ENCODE data around the gene RGS1. TPM values are rescaled to one million over a fixed set of nuclear protein-coding genes. Genes with fewer than 3 reads are reported as not detected.

Gene RGS1
- total RNA-seq, 1 experiment from 2014 or later = not detected

GRCh38 chr1:192561301-192561700 lies 14.3 kb upstream of the RGS1 start:
- BruUV-seq (replicated peaks) = no TSS peak
- TF ChIP-seq TCF7L2 (IDR thresholded peaks at IDR 0.05; ENCODE audit: low read depth, low read length) (no peak), REST (IDR thresholded peaks at IDR 0.05; ENCODE audit: insufficient read depth in 1 of 2, low read depth in 2 of 2, low read length in 1 of 2) (no peak), SIN3A (IDR thresholded peaks at IDR 0.05; ENCODE audit: borderline replicate concordance, insufficient read depth, low read depth, low read length) (no peak)
- Histone ChIP-seq H3K4me3 (ENCODE audit: low read depth in 2 of 2, low read length in 2 of 2) (no peak overlapping the region), H3K27me3 (ENCODE audit: control insufficient read depth, insufficient read depth, low read length) (no peaks in the 10 kb centered on the region), H3K4me1 (ENCODE audit: control insufficient read depth, insufficient read depth, low read length) (no peaks in the 10 kb centered on the region), H3K36me3 (ENCODE audit: control insufficient read depth, insufficient read depth, low read length) (no peaks in the 10 kb centered on the region), H3K9me3 (ENCODE audit: control insufficient read depth, insufficient read depth, low read depth, low read length) (no peaks in the 10 kb centered on the region), H3K27ac (ENCODE audit: low read length) (no peak overlapping the region)
- POLR2A ChIA-PET = no interaction called here
- ATAC-seq (no peak), DNase-seq (ENCODE audit: low read depth, low spot score) (no peak)
- in situ Hi-C loops (cut with HindIII; ENCODE audit: low pct_unique_long_range_greater_than_20kb, low sequenced_read_pairs) = no loop called here
- intact Hi-C loops (cut with micrococcal nuclease; ENCODE audit: unreplicated experiment) = no loop called here
- CTCF ChIA-PET = no interaction called here

- Histone ChIP-seq H3K9me3 (ENCODE audit: control insufficient read depth, insufficient read depth, low read depth, low read length) (no peaks in the 10 kb centered on the region), H3K4me3 (ENCODE audit: low read depth in 2 of 2, low read length in 2 of 2) (no peak overlapping the region), H3K36me3 (ENCODE audit: control insufficient read depth, insufficient read depth, low read length) (no peaks in the 10 kb centered on the region), H3K4me1 (ENCODE audit: control insufficient read depth, insufficient read depth, low read length) (no peaks in the 10 kb centered on the region), H3K27ac (ENCODE audit: low read length) (no peak overlapping the region), H3K27me3 (ENCODE audit: control insufficient read depth, insufficient read depth, low read length) (no peaks in the 10 kb centered on the region)
- POLR2A ChIA-PET = no interaction called here
- in situ Hi-C loops (cut with HindIII; ENCODE audit: low pct_unique_long_range_greater_than_20kb, low sequenced_read_pairs) (no loop called here), intact Hi-C loops (cut with micrococcal nuclease; ENCODE audit: unreplicated experiment) (no loop called here)
- no peak for ATAC-seq
- no TSS peak for BruUV-seq (replicated peaks)
- no peak for TF ChIP-seq REST (IDR thresholded peaks at IDR 0.05; ENCODE audit: insufficient read depth in 1 of 2, low read depth in 2 of 2, low read length in 1 of 2)
- TF ChIP-seq CTCF (IDR thresholded peaks at IDR 0.05) = no peak
- TF ChIP-seq SIN3A (IDR thresholded peaks at IDR 0.05; ENCODE audit: borderline replicate concordance, insufficient read depth, low read depth, low read length) = no peak
- no peak for TF ChIP-seq TCF7L2 (IDR thresholded peaks at IDR 0.05; ENCODE audit: low read depth, low read length)
- TF ChIP-seq POLR2AphosphoS5 (IDR thresholded peaks at IDR 0.05; ENCODE audit: low read depth, low read length) = no peak
- CTCF ChIA-PET = no interaction called here
- no peak for DNase-seq (ENCODE audit: low read depth, low spot score)
Measured at GRCh38 chr1:192563129-192563528, 12.4 kb upstream of the RGS1 start.

Data from Panc1 (cell line).